Thyroid gland (tissue), 4 donors: ENCODE results near the gene PRKCA. TPM values are rescaled to one million over a fixed set of nuclear protein-coding genes. Genes with fewer than 3 reads are reported as not detected.

ENCODE experiments used
- DNase-seq, 2 donors: peaks; one replicate each; pipeline ENCODE4 v3.0.0-alpha.2; 2019
- H3K27ac ChIP-seq, 3 donors: fragments of 200-600 bp; sonication (generic); 1 replicate in 2 of 3; 2 replicates in 1 of 3; pipeline ENCODE4 v1.5.1; 2016 to 2019; ENCODE audit warnings: mild to moderate bottlenecking in 1 of 3, moderate library complexity in 1 of 3
- H3K27me3 ChIP-seq: fragments of 200-600 bp; sonication (generic); one replicate; pipeline ENCODE4 v1.5.1; 2019
- H3K36me3 ChIP-seq, 2 donors: fragments of 200-600 bp; sonication (generic); one replicate each; pipeline ENCODE4 v1.5.1; 2016 to 2019
- H3K4me1 ChIP-seq, 2 donors: fragments of 200-600 bp; sonication (generic); one replicate each; pipeline ENCODE4 v1.5.1; 2017 to 2019
- H3K4me3 ChIP-seq, 3 donors: fragments of 200-600 bp; sonication (generic); replicated peaks in 1 of 3; 1 replicate in 2 of 3; 2 replicates in 1 of 3; pipeline ENCODE4 v1.5.1; 2016; ENCODE audit warnings: mild to moderate bottlenecking in 1 of 3
- H3K9me3 ChIP-seq: fragments of 200-600 bp; sonication (generic); one replicate; pipeline ENCODE4 v1.5.1; 2017
- POLR2A ChIP-seq, 2 donors: fragments of 450-650 bp; IDR thresholded peaks; one replicate each; pipeline ENCODE4 v1.6.1; 2017; ENCODE audit warnings: antibody characterized with exemption in 2 of 2, mild to moderate bottlenecking in 2 of 2, moderate library complexity in 1 of 2
- whole genome bisulfite sequencing, 2 donors: methylation state at CpG; one replicate each; pipeline ENCODE4 v1.1.5; 2017; 5-methylcytosine and 5-hydroxymethylcytosine counted together
- intact Hi-C: fragments of 100-400 bp; cut with DNase I; formaldehyde crosslinking; loops from one replicate; pipeline ENCODE4 v1.15.1; 2023
- total RNA-seq, 4 donors: library from RNA; depleted of rRNA; stranded (reverse); fragments of >200 nt; gene quantifications; one replicate each; pipeline ENCODE4 v1.2.3, GENCODE V29; 2016
- TF ChIP-seq, protein P1 (sequence below), 6 experiments: fragments of 200-600 bp in 3 of 6; fragments of 450-650 bp in 3 of 6; sonication (generic) in 3 of 6; IDR thresholded peaks; one replicate each; pipeline ENCODE4 v1.5.1; 2016 to 2019; ENCODE audit warnings: antibody characterized with exemption in 6 of 6, mild to moderate bottlenecking in 2 of 6, inconsistent platforms in 1 of 6, moderate library complexity in 1 of 6

PRKCA gene
- total RNA-seq, 4 donors from 2014 or later: 6.7 to 24.2 (median 15.3) TPM

DNA sequence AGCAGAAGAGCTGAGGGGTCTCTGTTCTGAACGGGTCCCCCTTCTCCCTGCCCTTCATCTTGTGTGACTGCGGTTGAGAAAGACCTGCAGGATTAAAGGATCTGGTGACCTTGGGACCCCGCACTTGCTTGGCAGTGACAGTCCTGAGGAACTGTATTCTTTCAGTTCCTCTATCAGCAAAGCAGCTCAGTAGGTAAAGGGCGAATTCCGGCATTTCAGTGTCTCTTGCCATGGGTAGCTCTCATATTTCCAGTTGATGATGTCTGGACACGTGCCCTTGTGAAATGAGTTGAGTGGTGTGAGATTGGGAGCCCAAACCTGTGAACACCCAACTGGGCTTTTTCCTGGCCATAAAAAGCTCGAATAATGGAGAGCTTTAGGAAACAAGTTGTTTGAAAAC lies 135.7 kb downstream of the PRKCA start:
- Histone ChIP-seq H3K27ac (no peak overlapping the region), H3K4me3 (no peak overlapping the region), H3K9me3 (no peaks in the 10 kb centered on the region), H3K36me3 (no peaks in the 10 kb centered on the region), H3K4me1 (no peaks in the 10 kb centered on the region), H3K27me3 (no peaks in the 10 kb centered on the region)
- TF ChIP-seq, protein P1, sequence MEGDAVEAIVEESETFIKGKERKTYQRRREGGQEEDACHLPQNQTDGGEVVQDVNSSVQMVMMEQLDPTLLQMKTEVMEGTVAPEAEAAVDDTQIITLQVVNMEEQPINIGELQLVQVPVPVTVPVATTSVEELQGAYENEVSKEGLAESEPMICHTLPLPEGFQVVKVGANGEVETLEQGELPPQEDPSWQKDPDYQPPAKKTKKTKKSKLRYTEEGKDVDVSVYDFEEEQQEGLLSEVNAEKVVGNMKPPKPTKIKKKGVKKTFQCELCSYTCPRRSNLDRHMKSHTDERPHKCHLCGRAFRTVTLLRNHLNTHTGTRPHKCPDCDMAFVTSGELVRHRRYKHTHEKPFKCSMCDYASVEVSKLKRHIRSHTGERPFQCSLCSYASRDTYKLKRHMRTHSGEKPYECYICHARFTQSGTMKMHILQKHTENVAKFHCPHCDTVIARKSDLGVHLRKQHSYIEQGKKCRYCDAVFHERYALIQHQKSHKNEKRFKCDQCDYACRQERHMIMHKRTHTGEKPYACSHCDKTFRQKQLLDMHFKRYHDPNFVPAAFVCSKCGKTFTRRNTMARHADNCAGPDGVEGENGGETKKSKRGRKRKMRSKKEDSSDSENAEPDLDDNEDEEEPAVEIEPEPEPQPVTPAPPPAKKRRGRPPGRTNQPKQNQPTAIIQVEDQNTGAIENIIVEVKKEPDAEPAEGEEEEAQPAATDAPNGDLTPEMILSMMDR (IDR thresholded peaks at IDR 0.05): no peak
- no peak for TF ChIP-seq POLR2A (IDR thresholded peaks at IDR 0.05)
- intact Hi-C loops: no loop called here
- DNase-seq: no peak
- WGBS, 2 donors: 88 to 89% methylated on average over 7 of the region's 7 CpGs

DNA sequence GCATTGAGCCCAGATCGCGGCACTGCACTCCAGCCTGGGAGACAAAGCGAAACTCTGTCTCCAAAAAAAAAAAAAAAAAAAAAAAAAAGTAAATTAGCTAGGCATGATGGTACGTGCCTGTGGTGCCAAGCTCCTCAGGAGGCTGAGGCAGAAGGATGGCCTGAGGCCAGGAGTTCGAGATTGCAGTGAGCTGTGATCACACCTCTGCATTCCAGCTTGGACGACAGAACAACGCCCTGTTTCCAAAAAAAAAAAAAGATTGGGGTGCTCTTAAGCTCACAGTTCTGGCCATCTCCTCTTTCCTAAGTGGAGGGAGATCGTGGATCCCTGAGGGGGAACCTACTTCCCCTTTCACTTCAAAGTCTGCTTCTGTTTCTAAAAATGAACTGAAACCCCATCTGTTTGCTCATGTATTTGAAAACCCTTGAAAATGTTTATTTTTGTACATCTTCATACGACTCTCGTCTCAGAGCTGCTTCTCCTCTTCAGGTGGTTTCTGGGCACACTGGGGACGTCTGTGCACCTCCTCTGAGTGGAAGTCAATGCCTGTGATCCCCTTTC lies 138.8 kb downstream of the PRKCA start:
- no peak overlapping the region for H3K4me3 ChIP-seq
- 52 to 53% methylated on average over 11 of the region's 11 CpGs for WGBS, 2 donors

DNA sequence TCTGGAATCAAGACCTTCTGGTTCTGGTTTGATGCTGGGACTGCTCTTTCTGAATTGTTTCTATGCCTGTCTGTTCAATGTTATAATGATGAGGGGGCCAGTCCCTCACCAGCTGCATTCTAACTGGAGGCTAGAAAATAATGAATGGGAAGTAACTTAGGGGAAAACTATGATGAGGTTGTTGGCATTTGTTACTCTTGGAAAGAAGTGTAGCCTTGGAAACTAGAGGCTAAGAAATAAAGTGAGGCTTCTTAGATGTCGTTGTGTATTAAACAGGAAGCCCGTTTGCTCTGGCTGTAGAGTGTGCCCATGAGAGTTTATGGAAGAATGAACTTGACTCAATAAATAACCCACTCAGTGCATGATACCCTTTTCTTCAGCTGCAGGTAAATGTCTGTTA lies 140.8 kb downstream of the PRKCA start:
- H3K9me3 ChIP-seq: no peaks in the 10 kb centered on the region
- H3K4me3 ChIP-seq: no peak overlapping the region
- H3K4me1 ChIP-seq: no peaks in the 10 kb centered on the region
- TF ChIP-seq, protein P1 (IDR thresholded peaks at IDR 0.05): no peak
- TF ChIP-seq POLR2A (IDR thresholded peaks at IDR 0.05): no peak
- H3K36me3 ChIP-seq: no peaks in the 10 kb centered on the region
- 67 to 72% methylated on average over 2 of the region's 2 CpGs for WGBS, 2 donors
- no peaks in the 10 kb centered on the region for H3K27me3 ChIP-seq
- DNase-seq: no peak
- intact Hi-C loops: no loop called here
- H3K27ac ChIP-seq: no peak overlapping the region

More for the DNA sequence above, 138.8 kb downstream of the PRKCA start:
- H3K36me3 ChIP-seq: no peaks in the 10 kb centered on the region
- H3K4me1 ChIP-seq: no peaks in the 10 kb centered on the region
- no peaks in the 10 kb centered on the region for H3K9me3 ChIP-seq
- TF ChIP-seq, protein P1 (IDR thresholded peaks at IDR 0.05): no peak
- TF ChIP-seq POLR2A (IDR thresholded peaks at IDR 0.05): no peak
- no peak overlapping the region for H3K27ac ChIP-seq
- DNase-seq: no peak
- no peaks in the 10 kb centered on the region for H3K27me3 ChIP-seq
- intact Hi-C loops: no loop called here

DNA sequence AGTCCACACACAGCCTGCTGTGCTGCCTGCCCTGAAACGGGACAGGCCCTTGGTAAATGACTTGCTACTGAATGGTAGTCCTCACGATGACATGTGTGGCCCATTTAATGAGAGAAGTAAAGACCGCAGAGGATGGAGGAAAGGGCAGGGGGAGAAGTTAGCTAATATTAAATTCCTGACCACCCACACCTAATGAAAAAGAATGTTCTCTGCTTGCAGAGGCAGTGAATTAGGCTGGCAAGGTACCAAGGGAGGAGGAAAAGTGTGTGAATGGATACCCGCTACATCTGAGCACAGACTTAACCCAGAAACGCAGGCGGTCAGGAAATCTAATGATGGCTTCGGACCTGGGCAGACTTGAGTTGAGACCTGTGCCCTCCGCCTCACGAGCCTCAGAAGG lies 141.2 kb downstream of the PRKCA start:
- no peaks in the 10 kb centered on the region for H3K27me3 ChIP-seq
- no peak for DNase-seq

DNA sequence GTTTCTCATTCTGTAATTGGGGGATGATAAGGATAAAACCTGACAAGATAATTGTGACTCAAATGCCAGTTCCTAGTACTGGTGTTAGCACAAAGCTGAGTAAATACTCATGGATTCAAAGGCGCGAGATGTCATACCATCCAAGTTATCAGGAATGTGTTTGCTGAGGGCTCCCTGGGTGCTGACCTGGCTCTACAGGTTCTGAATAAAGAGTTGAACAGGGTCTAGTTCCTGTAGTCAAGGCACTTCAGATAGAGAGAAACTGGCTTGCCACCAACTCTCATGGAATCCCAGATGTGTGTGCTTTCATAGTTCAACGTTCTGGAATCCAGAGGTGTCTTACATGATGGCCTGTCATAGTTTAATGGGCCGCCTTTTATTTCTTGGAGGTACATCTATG lies 141.6 kb downstream of the PRKCA start:
- no peaks in the 10 kb centered on the region for H3K27me3 ChIP-seq

More for the DNA sequence above, 141.2 kb downstream of the PRKCA start:
- H3K27ac ChIP-seq: no peak overlapping the region
- 74 to 75% methylated on average over 9 of the region's 9 CpGs for WGBS, 2 donors
- no peaks in the 10 kb centered on the region for H3K4me1 ChIP-seq
- no peak overlapping the region for H3K4me3 ChIP-seq
- H3K9me3 ChIP-seq: no peaks in the 10 kb centered on the region
- H3K36me3 ChIP-seq: no peaks in the 10 kb centered on the region
- intact Hi-C loops: no loop called here
- no peak for TF ChIP-seq POLR2A (IDR thresholded peaks at IDR 0.05)
- TF ChIP-seq, protein P1 (IDR thresholded peaks at IDR 0.05): no peak

More for the DNA sequence above, 141.6 kb downstream of the PRKCA start:
- no peaks in the 10 kb centered on the region for H3K4me1 ChIP-seq
- no peak for DNase-seq
- H3K36me3 ChIP-seq: no peaks in the 10 kb centered on the region
- TF ChIP-seq, protein P1 (IDR thresholded peaks at IDR 0.05): no peak
- no peak for TF ChIP-seq POLR2A (IDR thresholded peaks at IDR 0.05)
- no peaks in the 10 kb centered on the region for H3K9me3 ChIP-seq
- H3K27ac ChIP-seq: no peak overlapping the region
- WGBS, 2 donors: 78 to 87% methylated on average over 4 of the region's 4 CpGs
- no peak overlapping the region for H3K4me3 ChIP-seq
- intact Hi-C loops: no loop called here
